ENCODE results near the gene NRXN2. TPM values are rescaled to one million over a fixed set of nuclear protein-coding genes. Genes with fewer than 3 reads are reported as not detected.

NRXN2 gene
- total RNA-seq, 3 donors from 2014 or later, result 3.9 to 42.0 (median 6.9) TPM

DNA sequence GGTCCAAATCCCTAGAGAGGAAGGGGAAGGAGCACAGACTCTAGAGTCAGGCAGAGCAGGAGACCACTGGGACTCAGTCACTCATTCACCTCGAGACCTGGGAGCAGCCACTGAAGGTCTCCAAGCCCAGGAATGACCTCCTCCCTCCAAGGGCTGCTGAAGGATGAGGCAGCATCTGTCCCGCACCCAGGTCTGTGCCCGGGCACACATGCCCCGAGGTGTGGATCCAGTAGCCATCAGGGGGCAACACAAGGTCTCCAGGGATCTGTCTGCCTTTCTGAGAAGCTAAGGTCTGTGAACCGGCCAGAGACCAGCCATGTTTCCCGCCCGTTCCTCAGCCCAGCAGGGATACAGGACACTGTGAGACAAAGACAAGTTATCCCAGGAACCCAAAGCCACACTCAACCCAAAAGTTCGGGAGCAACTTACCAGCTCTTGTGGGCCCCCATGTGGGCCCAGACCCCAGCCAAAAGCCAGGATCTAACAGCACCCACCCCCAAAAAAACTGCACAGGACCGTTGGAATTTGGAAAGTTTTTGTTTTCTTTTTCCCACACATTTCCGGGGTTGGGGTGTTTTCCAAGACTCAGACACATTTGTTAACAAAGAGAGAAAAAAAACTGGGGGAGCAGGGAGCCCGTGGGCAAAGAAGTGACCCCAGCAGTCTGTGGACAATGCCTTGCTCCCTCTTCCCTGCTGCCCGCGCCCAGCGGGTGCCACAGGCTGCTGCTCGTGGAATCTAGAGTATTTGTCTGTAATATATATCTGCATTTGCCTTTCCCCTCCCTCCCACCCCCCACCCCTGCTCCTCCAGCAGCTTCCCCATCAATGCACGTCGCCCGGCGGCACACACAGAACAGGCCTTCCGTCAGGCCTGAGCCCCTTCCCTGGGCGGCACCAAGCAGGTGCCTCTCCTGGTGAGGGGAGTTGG is 117.1 kb downstream of the NRXN2 start:
- no peak for DNase-seq
- ATAC-seq, result no peak
- no peak for TF ChIP-seq CTCF (IDR thresholded peaks at IDR 0.05)
- intact Hi-C loops (cut with DNase I, micrococcal nuclease), result no loop called here
- H3K4me3 ChIP-seq, result no peak overlapping the region
- no peaks in the 10 kb centered on the region for H3K9me3 ChIP-seq
- no peaks in the 10 kb centered on the region for H3K36me3 ChIP-seq (ENCODE audit: low read depth)
- H3K4me1 ChIP-seq (ENCODE audit: low read depth), result no peaks in the 10 kb centered on the region

GRCh38 chr11:64605244-64605560 is 117.8 kb downstream of the NRXN2 start:
- no peak for ATAC-seq
- Histone ChIP-seq H3K4me1 (ENCODE audit: low read depth) (no peaks in the 10 kb centered on the region), H3K9me3 (no peaks in the 10 kb centered on the region), H3K36me3 (ENCODE audit: low read depth) (no peaks in the 10 kb centered on the region), H3K4me3 (no peak overlapping the region)
- no peak for DNase-seq
- intact Hi-C loops (cut with DNase I, micrococcal nuclease), result no loop called here
- no peak for TF ChIP-seq CTCF (IDR thresholded peaks at IDR 0.05)

- intact Hi-C loops (cut with DNase I, micrococcal nuclease), result no loop called here
- ATAC-seq (no peak), DNase-seq (no peak)
- Histone ChIP-seq H3K4me3 (no peak overlapping the region), H3K36me3 (ENCODE audit: low read depth) (no peaks in the 10 kb centered on the region), H3K4me1 (ENCODE audit: low read depth) (no peaks in the 10 kb centered on the region), H3K9me3 (no peaks in the 10 kb centered on the region)
- no peak for TF ChIP-seq CTCF (IDR thresholded peaks at IDR 0.05)
These were observed 118.3 kb downstream of the NRXN2 start for GRCh38 chr11:64604458-64605243.

DNA sequence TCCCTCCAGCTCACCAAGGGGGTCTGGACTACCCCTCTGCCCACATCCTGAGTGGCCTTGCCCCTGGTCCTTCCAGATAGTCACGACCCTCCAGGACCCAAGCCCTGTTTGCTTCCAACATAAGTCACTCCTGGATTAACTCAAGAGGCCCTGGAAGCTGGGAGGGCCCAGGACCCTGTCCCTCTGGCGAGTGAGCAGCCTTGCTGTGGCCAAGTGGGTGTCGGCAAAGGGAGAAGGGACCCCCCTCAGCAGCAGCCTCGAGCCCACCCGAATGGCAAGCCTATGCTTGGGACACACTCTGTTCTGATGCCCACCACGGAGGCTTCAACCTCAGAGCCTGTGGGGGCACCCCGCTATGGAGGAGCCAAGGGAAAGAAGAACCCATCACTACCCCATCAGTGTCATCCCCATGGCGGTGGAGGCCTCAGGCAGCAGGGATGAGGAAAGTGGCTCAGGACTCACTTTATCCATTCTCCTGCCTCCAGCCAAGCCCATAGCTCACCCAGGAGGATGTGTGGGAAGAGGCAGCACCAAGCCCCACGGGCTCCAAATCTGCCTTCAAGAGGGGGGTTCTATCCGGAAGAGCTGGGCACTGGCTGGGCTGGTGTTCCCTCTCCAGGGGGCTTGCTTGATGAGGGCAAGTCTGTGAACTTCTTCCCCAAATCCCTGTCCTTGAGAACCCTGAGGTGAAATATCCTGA is 119.4 kb downstream of the NRXN2 start:
- DNase-seq (no peak), ATAC-seq (no peak)
- intact Hi-C loops (cut with DNase I, micrococcal nuclease), result no loop called here
- no peaks in the 10 kb centered on the region for H3K4me1 ChIP-seq (ENCODE audit: low read depth)
- H3K4me3 ChIP-seq, result no peak overlapping the region
- TF ChIP-seq CTCF (IDR thresholded peaks at IDR 0.05), result no peak
- H3K36me3 ChIP-seq (ENCODE audit: low read depth), result no peaks in the 10 kb centered on the region
- H3K9me3 ChIP-seq, result no peaks in the 10 kb centered on the region

DNA sequence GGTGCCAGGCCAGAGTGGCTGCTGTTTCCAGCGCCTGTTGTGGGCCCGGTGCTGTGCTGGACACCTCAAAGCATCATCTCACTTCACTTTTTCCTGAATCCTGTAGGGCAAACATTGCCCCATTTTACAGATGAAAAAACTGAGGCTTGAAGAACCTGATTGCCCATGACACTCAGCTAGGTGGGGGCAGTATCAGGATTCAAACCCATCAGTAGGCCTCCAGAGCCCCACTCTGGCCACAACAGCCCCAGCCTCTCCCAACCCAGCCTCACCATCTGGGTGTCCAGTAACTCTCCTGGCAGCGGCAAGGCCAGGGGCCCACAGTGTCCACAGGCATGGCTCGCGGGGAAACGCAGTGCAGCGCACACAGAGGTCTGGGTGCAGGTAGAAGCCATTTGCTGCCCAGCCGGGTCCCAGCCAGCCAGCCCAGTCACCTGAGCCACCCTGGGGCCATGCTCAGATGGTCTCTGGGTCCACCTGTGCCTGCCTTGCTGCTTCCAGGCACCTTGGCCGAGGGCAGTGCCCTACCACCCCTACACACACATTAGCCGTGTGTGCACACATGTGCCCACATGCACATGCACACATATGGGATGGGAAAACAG is 120.4 kb downstream of the NRXN2 start:
- Histone ChIP-seq H3K36me3 (ENCODE audit: low read depth) (no peaks in the 10 kb centered on the region), H3K4me1 (ENCODE audit: low read depth) (no peaks in the 10 kb centered on the region), H3K9me3 (no peaks in the 10 kb centered on the region), H3K4me3 (no peak overlapping the region)
- ATAC-seq (no peak), DNase-seq (no peak)
- TF ChIP-seq CTCF (IDR thresholded peaks at IDR 0.05), result no peak
- intact Hi-C loops (cut with DNase I, micrococcal nuclease), result no loop called here
